Activated CD8-positive, alpha-beta T cell treated with anti-CD3 and anti-CD28 coated beads for 36 hours (primary cell): ENCODE results near the gene CCDC192. TPM values are rescaled to one million over a fixed set of nuclear protein-coding genes. Genes with fewer than 3 reads are reported as not detected.

Experiments
- ATAC-seq: fragments of 200-7000 bp; cut with Tn5 transposase; one replicate; pipeline ENCODE4 v1.10.0; 2021; ENCODE audit warnings: mild to moderate bottlenecking, moderate library complexity
- CTCF ChIA-PET: fragments of 350-600 bp; sonication (Branson Sonifier 250); formaldehyde crosslinking; loops from one replicate; lab custom pipeline; 2021; ENCODE audit warnings: antibody characterized with exemption; lab: Charles Lee
- POLR2A ChIA-PET: fragments of 350-600 bp; sonication (Branson Sonifier 250); formaldehyde crosslinking; loops from one replicate; lab custom pipeline; 2021; ENCODE audit warnings: antibody characterized with exemption; lab: Charles Lee
- DNase-seq: peaks from one replicate; pipeline ENCODE4 v3.0.0-alpha.2; 2020
- H3K27ac Mint-ChIP-seq: one replicate; pipeline ENCODE4 v1.8.0; 2021; ENCODE audit warnings: mild to moderate bottlenecking, mixed read lengths
- H3K27me3 Mint-ChIP-seq: one replicate; pipeline ENCODE4 v1.8.0; 2021; ENCODE audit warnings: mixed read lengths
- H3K36me3 Mint-ChIP-seq: one replicate; pipeline ENCODE4 v1.8.0; 2021; ENCODE audit warnings: low read depth, mixed read lengths
- H3K4me1 Mint-ChIP-seq: one replicate; pipeline ENCODE4 v1.8.0; 2021; ENCODE audit warnings: low read depth, mixed read lengths
- H3K4me3 Mint-ChIP-seq: one replicate; pipeline ENCODE4 v1.8.0; 2021; ENCODE audit warnings: mild to moderate bottlenecking, moderate library complexity, mixed read lengths
- H3K9me3 Mint-ChIP-seq: one replicate; pipeline ENCODE4 v1.8.0; 2021; ENCODE audit warnings: mixed read lengths
- intact Hi-C: fragments of 100-400 bp; cut with micrococcal nuclease; formaldehyde crosslinking; loops from one replicate; pipeline ENCODE4 v1.10.0; 2022
- total RNA-seq, 2 experiments: library from RNA; stranded (reverse); gene quantifications; one replicate each; pipeline ENCODE4 v1.2.3, GENCODE V29; 2021
- TF ChIP-seq, protein P1 (sequence below): fragments of 200-600 bp; IDR thresholded peaks from one replicate; pipeline ENCODE4 v1.8.0; 2022; ENCODE audit warnings: antibody characterized with exemption, mild to moderate bottlenecking

Gene CCDC192
- total RNA-seq, 2 experiments from 2014 or later, result not detected

DNA sequence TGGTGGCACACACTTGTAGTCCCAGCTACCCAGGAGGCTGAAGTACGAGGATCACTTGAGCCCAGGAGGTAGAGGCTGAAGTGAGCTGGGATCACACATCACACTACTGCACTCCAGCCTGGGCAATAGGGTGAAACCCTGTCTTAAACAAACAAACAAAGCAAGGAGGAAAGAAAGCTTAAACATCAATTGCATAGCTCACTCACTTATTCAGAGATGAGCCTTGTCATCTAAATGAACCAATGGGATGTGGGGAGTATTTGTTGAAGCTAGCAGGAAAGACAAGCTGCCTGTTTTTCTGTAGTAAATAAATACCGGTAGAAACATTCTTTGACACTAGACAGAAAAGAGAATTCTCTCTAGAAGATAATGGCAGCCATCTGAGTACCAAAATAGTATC lies 219.4 kb downstream of the CCDC192 start:
- DNase-seq (no peak), ATAC-seq (no peak)
- TF ChIP-seq, protein P1, sequence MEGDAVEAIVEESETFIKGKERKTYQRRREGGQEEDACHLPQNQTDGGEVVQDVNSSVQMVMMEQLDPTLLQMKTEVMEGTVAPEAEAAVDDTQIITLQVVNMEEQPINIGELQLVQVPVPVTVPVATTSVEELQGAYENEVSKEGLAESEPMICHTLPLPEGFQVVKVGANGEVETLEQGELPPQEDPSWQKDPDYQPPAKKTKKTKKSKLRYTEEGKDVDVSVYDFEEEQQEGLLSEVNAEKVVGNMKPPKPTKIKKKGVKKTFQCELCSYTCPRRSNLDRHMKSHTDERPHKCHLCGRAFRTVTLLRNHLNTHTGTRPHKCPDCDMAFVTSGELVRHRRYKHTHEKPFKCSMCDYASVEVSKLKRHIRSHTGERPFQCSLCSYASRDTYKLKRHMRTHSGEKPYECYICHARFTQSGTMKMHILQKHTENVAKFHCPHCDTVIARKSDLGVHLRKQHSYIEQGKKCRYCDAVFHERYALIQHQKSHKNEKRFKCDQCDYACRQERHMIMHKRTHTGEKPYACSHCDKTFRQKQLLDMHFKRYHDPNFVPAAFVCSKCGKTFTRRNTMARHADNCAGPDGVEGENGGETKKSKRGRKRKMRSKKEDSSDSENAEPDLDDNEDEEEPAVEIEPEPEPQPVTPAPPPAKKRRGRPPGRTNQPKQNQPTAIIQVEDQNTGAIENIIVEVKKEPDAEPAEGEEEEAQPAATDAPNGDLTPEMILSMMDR, result no peak
- POLR2A ChIA-PET, result no interaction called here
- Mint-ChIP-seq H3K4me3 (no peak overlapping the region), H3K9me3 (no peaks in the 10 kb centered on the region), H3K27ac (no peak overlapping the region), H3K27me3 (no peaks in the 10 kb centered on the region), H3K4me1 (no peaks in the 10 kb centered on the region), H3K36me3 (no peaks in the 10 kb centered on the region)
- intact Hi-C loops, result no loop called here
- CTCF ChIA-PET, result interaction anchor here (1.1 kb wide), 1 partner anchor 16 kb away, joined by 3 read pairs; no protein-coding TSS in a partner anchor

DNA sequence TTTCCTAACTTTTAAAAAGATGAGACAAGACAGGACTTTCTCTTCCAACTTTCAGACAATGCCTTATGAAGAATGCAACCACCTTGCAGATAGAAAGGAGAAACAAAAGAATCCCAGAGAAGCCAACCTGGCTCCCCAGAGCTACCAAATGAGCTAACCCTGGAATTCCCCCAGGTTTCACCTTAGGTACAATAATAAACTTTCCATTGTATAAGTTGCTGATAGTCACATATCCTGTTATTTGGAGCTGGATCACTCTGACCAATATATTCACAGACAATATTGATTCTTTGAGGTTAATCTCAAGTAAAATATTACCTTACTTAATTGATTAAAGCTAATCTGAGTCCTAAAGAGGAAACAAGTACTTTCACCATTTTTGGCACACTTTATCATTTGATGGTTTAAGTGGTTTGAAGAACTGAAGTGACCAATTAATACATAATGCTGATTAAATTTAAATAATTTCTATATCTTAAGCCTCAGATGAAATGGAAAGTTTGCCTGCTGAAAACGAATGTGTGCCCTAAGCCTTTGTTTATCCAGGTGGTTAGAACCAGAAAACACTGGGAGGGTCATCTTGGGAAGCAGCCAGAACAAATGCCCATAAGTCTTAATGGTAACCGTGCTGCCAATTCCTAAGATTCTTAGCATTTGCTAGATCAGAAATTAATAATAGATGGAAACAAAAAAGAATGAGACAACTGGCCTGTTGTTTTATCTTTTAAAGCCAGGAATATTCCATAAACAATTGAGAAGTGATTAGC lies 220.8 kb downstream of the CCDC192 start:
- H3K4me1 Mint-ChIP-seq, result no peaks in the 10 kb centered on the region
- H3K27me3 Mint-ChIP-seq, result peaks cover 3% of the 10 kb centered on the region
- ChIA-PET CTCF (no interaction called here), POLR2A (no interaction called here)
- no peak for ATAC-seq
- no peak overlapping the region for H3K4me3 Mint-ChIP-seq
- intact Hi-C loops, result no loop called here
- H3K9me3 Mint-ChIP-seq, result no peaks in the 10 kb centered on the region
- H3K27ac Mint-ChIP-seq, result no peak overlapping the region
- DNase-seq, result no peak
- no peaks in the 10 kb centered on the region for H3K36me3 Mint-ChIP-seq
- TF ChIP-seq, protein P1, result no peak

DNA sequence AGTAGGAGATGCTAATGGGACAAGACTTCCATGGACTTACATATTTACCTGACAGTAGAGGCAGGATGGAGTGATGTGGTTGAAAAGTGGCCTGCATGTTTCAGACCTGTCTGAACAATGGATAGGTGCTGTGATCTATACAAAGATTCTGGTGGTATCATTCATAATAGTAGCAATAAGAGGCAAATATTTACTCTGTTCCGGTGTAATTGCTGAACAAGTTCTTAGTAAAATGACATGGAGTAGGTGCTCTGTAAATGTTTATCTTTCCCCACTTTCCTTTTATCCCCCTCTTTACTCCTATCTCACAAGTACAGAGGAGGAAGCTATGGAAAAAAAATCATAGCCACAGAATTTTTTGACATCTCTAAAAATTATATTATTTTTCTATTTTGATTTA lies 221.4 kb downstream of the CCDC192 start:
- DNase-seq (no peak), ATAC-seq (no peak)
- ChIA-PET CTCF (no interaction called here), POLR2A (no interaction called here)
- TF ChIP-seq, protein P1, result no peak
- Mint-ChIP-seq H3K27me3 (peaks cover 3% of the 10 kb centered on the region), H3K4me3 (no peak overlapping the region), H3K27ac (no peak overlapping the region), H3K4me1 (no peaks in the 10 kb centered on the region), H3K36me3 (no peaks in the 10 kb centered on the region), H3K9me3 (no peaks in the 10 kb centered on the region)
- intact Hi-C loops, result no loop called here

DNA sequence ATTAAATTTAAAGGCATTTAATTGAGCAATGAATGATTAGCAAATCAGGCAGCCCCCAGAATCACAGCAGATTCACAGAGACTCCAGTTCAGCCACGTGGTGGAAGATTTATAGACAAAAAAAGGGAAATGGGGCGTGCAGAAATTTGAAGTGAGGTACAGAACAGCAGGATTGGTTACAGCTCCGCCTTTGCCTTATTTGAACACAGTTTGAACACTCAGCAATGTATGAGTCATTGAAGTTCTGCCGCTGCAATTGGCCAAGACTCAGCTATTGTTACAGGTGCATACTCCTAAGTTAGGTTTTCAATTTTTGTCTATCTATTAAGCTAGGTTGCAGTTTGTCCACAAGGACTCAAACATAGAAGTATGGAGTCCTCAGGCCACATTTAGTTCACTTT lies 222.7 kb downstream of the CCDC192 start:
- DNase-seq (no peak), ATAC-seq (no peak)
- ChIA-PET CTCF (interaction anchor here (0.8 kb wide), 1 partner anchor 16 kb away, joined by 3 read pairs; no protein-coding TSS in a partner anchor), POLR2A (no interaction called here)
- intact Hi-C loops, result no loop called here
- H3K9me3 Mint-ChIP-seq, result no peaks in the 10 kb centered on the region
- H3K4me3 Mint-ChIP-seq, result no peak overlapping the region
- H3K36me3 Mint-ChIP-seq, result no peaks in the 10 kb centered on the region
- no peaks in the 10 kb centered on the region for H3K4me1 Mint-ChIP-seq
- TF ChIP-seq, protein P1, result no peak
- H3K27me3 Mint-ChIP-seq, result peaks cover 3% of the 10 kb centered on the region
- no peak overlapping the region for H3K27ac Mint-ChIP-seq

DNA sequence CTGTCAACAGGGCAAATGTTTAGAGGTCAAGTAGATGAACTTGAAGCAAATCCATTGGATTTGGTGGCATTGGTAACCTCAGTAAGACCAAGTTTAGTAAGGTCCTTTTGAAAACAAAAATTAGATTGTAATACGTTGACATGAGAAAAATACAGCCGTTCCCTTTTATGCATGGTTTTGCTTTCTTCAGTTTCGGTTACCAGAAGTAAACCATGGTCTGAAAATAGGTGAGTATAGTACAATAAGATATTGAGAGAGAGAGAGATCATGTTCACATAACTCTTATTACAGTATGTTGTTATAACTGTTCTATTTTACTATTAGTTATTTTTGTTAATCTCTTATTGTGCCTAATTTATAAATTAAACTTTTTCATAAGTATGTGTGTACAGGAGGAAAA lies 223.8 kb downstream of the CCDC192 start:
- DNase-seq (no peak), ATAC-seq (no peak)
- Mint-ChIP-seq H3K36me3 (no peaks in the 10 kb centered on the region), H3K4me1 (no peaks in the 10 kb centered on the region), H3K9me3 (no peaks in the 10 kb centered on the region), H3K27me3 (peaks cover 3% of the 10 kb centered on the region), H3K27ac (no peak overlapping the region), H3K4me3 (no peak overlapping the region)
- TF ChIP-seq, protein P1, result no peak
- intact Hi-C loops, result no loop called here
- POLR2A ChIA-PET, result no interaction called here
- CTCF ChIA-PET, result no interaction called here
